Gastroesophageal sphincter (tissue), 3 donors: Measurements from ENCODE around the gene JAML.

Experiments used
- CTCF ChIP-seq, 4 experiments: fragments of 200-600 bp in 2 of 4; fragments of 450-650 bp in 2 of 4; sonication (generic) in 1 of 4; IDR thresholded peaks; one replicate each; pipeline ENCODE4 v1.5.1; 2017 to 2019; ENCODE audit warnings: antibody characterized with exemption in 4 of 4, mild to moderate bottlenecking in 2 of 4, moderate library complexity in 2 of 4
- EP300 ChIP-seq: sonication (generic); formaldehyde crosslinking; IDR thresholded peaks from one replicate; pipeline ENCODE4 v1.6.1; 2017; ENCODE audit warnings: antibody characterized with exemption, mild to moderate bottlenecking
- POLR2A ChIP-seq, 2 donors: fragments of 450-650 bp; IDR thresholded peaks; one replicate each; pipeline ENCODE4 v1.6.1; 2017; ENCODE audit warnings: antibody characterized with exemption in 2 of 2, mild to moderate bottlenecking in 2 of 2, moderate library complexity in 1 of 2
- POLR2AphosphoS5 ChIP-seq: sonication (generic); formaldehyde crosslinking; IDR thresholded peaks from one replicate; pipeline ENCODE4 v1.6.1; 2017; ENCODE audit warnings: antibody characterized with exemption

DNA sequence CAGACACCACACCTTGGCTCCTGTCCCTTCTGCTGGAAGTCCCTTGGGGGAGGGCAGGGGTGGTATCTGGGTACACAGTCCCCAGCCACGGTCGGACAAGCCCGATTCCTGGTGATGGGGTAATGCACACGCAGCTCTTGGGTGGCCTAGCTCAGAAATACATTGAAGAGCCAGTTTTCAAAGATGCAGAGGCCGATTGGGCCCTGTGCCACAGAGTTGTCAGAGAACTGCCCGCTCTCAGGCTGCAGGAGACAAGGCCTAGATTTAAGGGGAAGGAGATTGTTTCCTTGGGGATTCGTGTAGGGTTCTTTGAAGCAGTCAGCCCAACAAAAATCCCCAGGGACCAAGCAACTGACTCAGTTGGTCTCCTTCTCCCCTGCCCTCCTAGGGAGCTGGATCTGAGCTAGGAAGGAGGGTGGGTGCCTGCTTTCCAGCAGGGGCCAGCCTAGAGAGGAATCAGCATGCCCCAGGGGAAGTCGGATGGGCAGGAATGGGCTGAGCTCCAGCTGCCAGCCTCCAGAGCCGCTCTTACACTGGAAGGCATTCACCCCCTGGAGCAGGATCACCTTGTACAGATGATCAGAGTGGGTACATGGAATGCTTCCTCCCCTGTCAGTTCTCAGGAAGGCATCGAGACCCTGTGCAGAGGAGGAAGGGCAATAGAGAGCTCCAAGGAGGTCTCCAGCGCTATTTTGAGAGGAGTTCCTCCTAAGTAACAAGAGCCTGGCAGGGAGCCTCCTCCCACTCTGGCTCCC is 68.9 kb downstream of the JAML start:
- TF ChIP-seq CTCF (IDR thresholded peaks at IDR 0.05) (no peak), EP300 (no peak), POLR2A (IDR thresholded peaks at IDR 0.05) (no peak), POLR2AphosphoS5 (no peak)
